C4-2B (cell line): ENCODE measurements around the gene RIGI.
A peak's percentile ranks its signal among the peaks of the same experiment; 100 is the strongest.

Experiments
- H3K27ac ChIP-seq: fragments of 450-650 bp; 2 replicates; pipeline ENCODE4 v1.5.1; 2017
- ZFX ChIP-seq: fragments of 450-650 bp; IDR thresholded peaks from 2 replicates; pipeline ENCODE4 v1.6.1; 2017
- TF ChIP-seq, protein P1 (sequence below): fragments of 450-650 bp; conservative IDR thresholded peaks from 2 replicates; pipeline ENCODE4 v1.5.1; 2017; ENCODE audit warnings: mild to moderate bottlenecking

RIGI gene

GRCh38 chr9:32525709-32526030, 326 bp downstream of the RIGI start:
- TF ChIP-seq, protein P1, sequence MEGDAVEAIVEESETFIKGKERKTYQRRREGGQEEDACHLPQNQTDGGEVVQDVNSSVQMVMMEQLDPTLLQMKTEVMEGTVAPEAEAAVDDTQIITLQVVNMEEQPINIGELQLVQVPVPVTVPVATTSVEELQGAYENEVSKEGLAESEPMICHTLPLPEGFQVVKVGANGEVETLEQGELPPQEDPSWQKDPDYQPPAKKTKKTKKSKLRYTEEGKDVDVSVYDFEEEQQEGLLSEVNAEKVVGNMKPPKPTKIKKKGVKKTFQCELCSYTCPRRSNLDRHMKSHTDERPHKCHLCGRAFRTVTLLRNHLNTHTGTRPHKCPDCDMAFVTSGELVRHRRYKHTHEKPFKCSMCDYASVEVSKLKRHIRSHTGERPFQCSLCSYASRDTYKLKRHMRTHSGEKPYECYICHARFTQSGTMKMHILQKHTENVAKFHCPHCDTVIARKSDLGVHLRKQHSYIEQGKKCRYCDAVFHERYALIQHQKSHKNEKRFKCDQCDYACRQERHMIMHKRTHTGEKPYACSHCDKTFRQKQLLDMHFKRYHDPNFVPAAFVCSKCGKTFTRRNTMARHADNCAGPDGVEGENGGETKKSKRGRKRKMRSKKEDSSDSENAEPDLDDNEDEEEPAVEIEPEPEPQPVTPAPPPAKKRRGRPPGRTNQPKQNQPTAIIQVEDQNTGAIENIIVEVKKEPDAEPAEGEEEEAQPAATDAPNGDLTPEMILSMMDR, result no peak
- TF ChIP-seq ZFX, result no peak
- peak overlapping the region; percentile 63 for H3K27ac ChIP-seq

GRCh38 chr9:32524892-32525708, 896 bp downstream of the RIGI start:
- no peak for TF ChIP-seq ZFX
- TF ChIP-seq, protein P1, result no peak
- H3K27ac ChIP-seq, result peak overlapping the region; percentile 63

- H3K27ac ChIP-seq, result peak overlapping the region; percentile 63; the same call in 1 of the 2 replicates
Observed at GRCh38 chr9:32524558-32524891, 1.5 kb downstream of the RIGI start.

- TF ChIP-seq, protein P1, result no peak
- TF ChIP-seq ZFX, result no peak
- H3K27ac ChIP-seq, result no peak overlapping the region
Observed at GRCh38 chr9:32523910-32524309, 2.1 kb downstream of the RIGI start.

- no peak overlapping the region for H3K27ac ChIP-seq
- TF ChIP-seq, protein P1, result no peak
- no peak for TF ChIP-seq ZFX
Observed at GRCh38 chr9:32518276-32518675, 7.7 kb downstream of the RIGI start.

- no peak for TF ChIP-seq ZFX
- TF ChIP-seq, protein P1, result no peak
- H3K27ac ChIP-seq, result no peak overlapping the region
Observed at GRCh38 chr9:32516241-32516640, 9.8 kb downstream of the RIGI start.

GRCh38 chr9:32508728-32509127, 17.3 kb downstream of the RIGI start:
- TF ChIP-seq ZFX, result no peak
- TF ChIP-seq, protein P1, result no peak

GRCh38 chr9:32503008-32503407, 23.0 kb downstream of the RIGI start:
- no peak overlapping the region for H3K27ac ChIP-seq
- no peak for TF ChIP-seq ZFX
- TF ChIP-seq, protein P1, result no peak

More at GRCh38 chr9:32508728-32509127, 17.3 kb downstream of the RIGI start:
- no peak overlapping the region for H3K27ac ChIP-seq
